Measurements from ENCODE around the gene CASQ2.
A peak's percentile ranks its signal among the peaks of the same experiment; 100 is the strongest.

The CASQ2 gene

DNA sequence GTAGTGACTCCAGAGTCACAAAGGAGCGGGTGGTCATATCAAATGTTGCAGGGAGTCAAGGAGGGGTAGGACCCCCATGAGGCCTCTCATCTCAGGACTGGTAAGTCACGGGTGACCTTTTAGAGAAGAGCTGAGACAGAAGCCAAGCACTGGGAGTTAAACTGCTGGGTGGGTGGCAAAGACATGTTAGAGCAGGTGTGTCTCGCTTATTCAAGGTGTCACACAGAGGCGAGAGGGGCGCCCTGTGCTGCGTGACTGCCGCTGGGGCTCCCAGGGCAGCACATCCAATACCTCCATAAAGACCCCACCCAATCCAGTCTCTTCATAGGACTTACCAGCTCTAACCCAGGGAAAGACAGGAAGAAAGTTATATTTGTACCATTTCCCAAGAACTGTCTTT, 15.2 kb downstream of the CASQ2 start:
- TF ChIP-seq Cebpa-rat (IDR thresholded peaks at IDR 0.05): no peak
- Histone ChIP-seq H3K4me3 (no peak overlapping the region), H3K9ac (no peak overlapping the region), H4K20me1 (no peaks in the 10 kb centered on the region), H3K27ac (no peak overlapping the region), H3K36me3 (no peaks in the 10 kb centered on the region), H3K9me3 (replicated peaks in 1 of 11) (0 out of 22 replicates have a peak, but pooled peaks cover 0 to 6% (median 0%) of the 10 kb centered on the region in 11 experiments), H3K27me3 (no peaks in the 10 kb centered on the region), H3K4me2 (no peak overlapping the region), H3K4me1 (no peaks in the 10 kb centered on the region)

DNA sequence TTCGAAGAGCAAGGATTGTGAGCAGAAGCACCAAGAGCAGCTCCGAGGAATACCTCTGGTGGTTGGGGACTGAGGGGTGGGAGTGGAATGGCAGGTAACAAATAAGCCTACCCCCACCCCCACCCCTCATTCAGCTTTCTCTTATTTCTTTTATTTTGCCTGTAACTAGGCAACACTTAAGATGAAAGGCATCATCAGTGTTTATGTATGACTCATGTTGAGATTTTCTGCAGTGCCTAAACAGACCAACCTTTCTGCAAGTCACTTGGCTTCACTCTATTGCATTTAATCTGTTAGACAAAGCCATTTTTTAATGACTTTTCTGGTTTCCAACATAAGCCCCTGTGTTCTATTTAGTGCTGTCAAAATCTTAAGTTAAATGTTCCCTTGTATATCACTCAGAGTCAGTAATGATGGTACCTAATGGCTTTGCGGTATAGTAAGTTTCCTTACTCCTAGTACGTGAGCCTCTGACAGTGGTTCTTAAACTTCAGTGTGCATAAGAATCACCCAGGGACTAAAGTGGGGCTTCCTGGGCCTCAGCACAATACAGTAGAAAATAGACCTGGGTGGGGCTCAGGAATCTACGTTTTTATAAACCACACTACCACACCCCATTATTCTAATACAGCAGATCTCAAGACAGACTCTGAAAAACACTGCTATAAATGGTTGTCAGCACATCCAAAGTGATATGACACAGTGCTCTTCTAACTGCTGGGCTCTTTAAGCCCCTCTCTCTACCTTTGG, 19.9 kb downstream of the CASQ2 start:
- H3K27me3 ChIP-seq: no peaks in the 10 kb centered on the region
- H3K4me3 ChIP-seq: no peak overlapping the region
- H3K36me3 ChIP-seq: no peaks in the 10 kb centered on the region
- H3K9ac ChIP-seq: no peak overlapping the region
- H4K20me1 ChIP-seq: no peaks in the 10 kb centered on the region
- no peaks in the 10 kb centered on the region for H3K4me1 ChIP-seq
- H3K4me2 ChIP-seq: no peak overlapping the region
- H3K27ac ChIP-seq: no peak overlapping the region
- 0 out of 22 replicates have a peak, but pooled peaks cover 0 to 6% (median 0%) of the 10 kb centered on the region in 11 experiments for H3K9me3 ChIP-seq (replicated peaks in 1 of 11)
- no peak for TF ChIP-seq Cebpa-rat (IDR thresholded peaks at IDR 0.05)

- no peaks in the 10 kb centered on the region for H4K20me1 ChIP-seq
- no peak overlapping the region for H3K27ac ChIP-seq
- 0 out of 22 replicates have a peak, but pooled peaks cover 0 to 6% (median 0%) of the 10 kb centered on the region in 11 experiments for H3K9me3 ChIP-seq (replicated peaks in 1 of 11)
- H3K27me3 ChIP-seq: no peaks in the 10 kb centered on the region
- H3K4me3 ChIP-seq: no peak overlapping the region
- H3K9ac ChIP-seq: no peak overlapping the region
- H3K36me3 ChIP-seq: no peaks in the 10 kb centered on the region
- H3K4me2 ChIP-seq: no peak overlapping the region
- TF ChIP-seq Cebpa-rat (IDR thresholded peaks at IDR 0.05): no peak
- no peaks in the 10 kb centered on the region for H3K4me1 ChIP-seq
These were observed 22.4 kb downstream of the CASQ2 start for GRCh38 chr1:115746021-115746690.

DNA sequence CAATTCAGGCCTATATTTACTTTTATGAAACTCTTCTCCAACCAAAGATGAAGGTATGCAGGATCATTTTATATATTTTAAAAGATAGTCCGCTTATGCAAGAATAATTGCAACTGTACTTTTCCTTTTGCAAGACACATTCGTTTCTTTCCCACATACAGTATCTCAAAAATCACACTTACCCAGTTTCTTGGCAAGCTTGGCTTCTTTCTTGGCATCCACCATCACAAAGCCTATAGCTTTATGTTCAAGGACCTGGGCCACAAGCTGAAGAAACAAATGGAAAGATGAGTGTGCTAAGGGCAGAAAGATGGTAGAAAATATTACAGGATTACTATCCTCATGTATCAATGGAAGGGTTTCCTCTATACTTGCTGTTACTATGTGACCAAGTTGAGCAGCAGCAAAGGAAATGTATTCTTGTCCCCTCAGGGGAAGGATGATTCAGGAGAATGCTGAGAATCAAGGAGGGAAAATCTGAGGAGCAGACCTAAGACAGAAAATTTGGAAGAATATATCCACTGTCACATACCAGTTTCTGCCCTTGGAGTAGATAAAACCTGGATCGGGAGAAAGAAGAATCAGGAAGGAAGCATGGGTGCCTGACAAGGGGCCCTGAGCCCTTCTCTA, 23.8 kb downstream of the CASQ2 start:
- no peaks in the 10 kb centered on the region for H3K36me3 ChIP-seq
- 0 out of 22 replicates have a peak, but pooled peaks cover 0 to 4% (median 0%) of the 10 kb centered on the region in 11 experiments for H3K9me3 ChIP-seq (replicated peaks in 1 of 11)
- TF ChIP-seq Cebpa-rat (IDR thresholded peaks at IDR 0.05): no peak
- no peaks in the 10 kb centered on the region for H3K4me1 ChIP-seq
- no peak overlapping the region for H3K9ac ChIP-seq
- no peak overlapping the region for H3K4me3 ChIP-seq
- H4K20me1 ChIP-seq: no peaks in the 10 kb centered on the region
- H3K4me2 ChIP-seq: no peak overlapping the region
- no peak overlapping the region for H3K27ac ChIP-seq
- no peaks in the 10 kb centered on the region for H3K27me3 ChIP-seq

DNA sequence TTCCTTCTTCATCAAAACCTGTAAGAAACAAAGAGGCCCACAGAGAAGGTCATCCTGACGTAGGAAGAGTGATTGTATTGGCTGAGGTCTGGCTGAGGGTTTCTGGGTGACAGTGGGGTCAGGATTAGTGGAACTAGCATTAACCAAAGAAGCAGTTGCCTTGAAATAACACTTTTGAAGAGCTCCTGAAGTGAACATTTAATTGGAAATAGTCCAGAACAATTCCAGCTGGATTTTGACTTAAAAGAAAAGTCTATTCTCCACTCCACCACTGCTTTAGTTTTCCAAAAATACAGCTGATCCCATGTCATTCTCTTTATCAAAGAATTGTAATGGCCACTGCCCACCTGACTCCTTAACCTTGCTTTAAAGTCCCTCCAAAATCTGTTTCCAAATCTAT, 27.7 kb downstream of the CASQ2 start:
- no peak overlapping the region for H3K4me3 ChIP-seq
- no peak for TF ChIP-seq Cebpa-rat (IDR thresholded peaks at IDR 0.05)
- H3K36me3 ChIP-seq: no peaks in the 10 kb centered on the region
- no peaks in the 10 kb centered on the region for H4K20me1 ChIP-seq
- no peak overlapping the region for H3K9ac ChIP-seq
- H3K27me3 ChIP-seq: no peaks in the 10 kb centered on the region
- H3K4me2 ChIP-seq: no peak overlapping the region
- H3K4me1 ChIP-seq: peaks cover 0 to 12% (median 8%) of the 10 kb centered on the region in 10 experiments; a peak in 13 of 20 replicates
- no peak overlapping the region for H3K27ac ChIP-seq
- H3K9me3 ChIP-seq (replicated peaks in 1 of 11): no peaks in the 10 kb centered on the region

GRCh38 chr1:115732316-115732715, 36.2 kb downstream of the CASQ2 start:
- Histone ChIP-seq H3K9ac (no peak overlapping the region), H3K36me3 (no peaks in the 10 kb centered on the region), H3K27me3 (no peaks in the 10 kb centered on the region), H3K9me3 (replicated peaks in 1 of 11) (no peaks in the 10 kb centered on the region), H4K20me1 (no peaks in the 10 kb centered on the region), H3K4me3 (no peak overlapping the region), H3K4me2 (peak overlapping the region in 7 of 11 experiments; percentile 9 to 77 (median 50); a peak in 12 of 22 replicates), H3K27ac (no peak overlapping the region), H3K4me1 (peaks cover 15 to 59% (median 42%) of the 10 kb centered on the region in 10 experiments)
- no peak for TF ChIP-seq Cebpa-rat (IDR thresholded peaks at IDR 0.05)

GRCh38 chr1:115729756-115730155, 38.8 kb downstream of the CASQ2 start:
- Histone ChIP-seq H3K4me3 (no peak overlapping the region; a peak in 1 of 20 replicates), H3K9ac (no peak overlapping the region), H3K27me3 (no peaks in the 10 kb centered on the region), H3K4me2 (peak overlapping the region; percentile 47 to 77 (median 58)), H3K4me1 (peaks cover 15 to 74% (median 43%) of the 10 kb centered on the region in 10 experiments), H3K36me3 (no peaks in the 10 kb centered on the region), H3K9me3 (replicated peaks in 1 of 11) (no peaks in the 10 kb centered on the region), H3K27ac (peak overlapping the region in 5 of 11 experiments; percentile 4 to 72 (median 32); a peak in 6 of 22 replicates), H4K20me1 (no peaks in the 10 kb centered on the region)
- TF ChIP-seq Cebpa-rat (IDR thresholded peaks at IDR 0.05): no peak

- Histone ChIP-seq H3K9ac (0 out of 22 replicates have a peak overlapping the region, but pooled peaks of 1 of the 11 experiments have one; percentile 0), H3K27ac (peak overlapping the region in 7 of 11 experiments; percentile 18 to 72 (median 30); a peak in 11 of 22 replicates), H3K27me3 (no peaks in the 10 kb centered on the region), H3K36me3 (no peaks in the 10 kb centered on the region), H4K20me1 (no peaks in the 10 kb centered on the region), H3K9me3 (replicated peaks in 1 of 11) (no peaks in the 10 kb centered on the region), H3K4me3 (no peak overlapping the region), H3K4me1 (peaks cover 15 to 74% (median 43%) of the 10 kb centered on the region in 10 experiments), H3K4me2 (peak overlapping the region in 5 of 11 experiments; percentile 43 to 71 (median 58); a peak in 8 of 22 replicates)
- no peak for TF ChIP-seq Cebpa-rat (IDR thresholded peaks at IDR 0.05)
These were observed 40.2 kb downstream of the CASQ2 start for GRCh38 chr1:115728341-115728740.

GRCh38 chr1:115727706-115728249, 40.7 kb downstream of the CASQ2 start:
- TF ChIP-seq Cebpa-rat (IDR thresholded peaks at IDR 0.05): peak in 10 of 11 experiments; percentile 39 to 76 (median 62); a peak in 12 of 22 replicates
- peak overlapping the region in 6 of 11 experiments; percentile 23 to 71 (median 56); a peak in 12 of 22 replicates for H3K4me2 ChIP-seq
- peak overlapping the region in 8 of 11 experiments; percentile 16 to 72 (median 56); a peak in 15 of 22 replicates for H3K27ac ChIP-seq
- no peaks in the 10 kb centered on the region for H3K27me3 ChIP-seq
- peaks cover 15 to 70% (median 43%) of the 10 kb centered on the region in 10 experiments for H3K4me1 ChIP-seq
- no peaks in the 10 kb centered on the region for H3K9me3 ChIP-seq (replicated peaks in 1 of 11)
- no peak overlapping the region for H3K4me3 ChIP-seq
- peak overlapping the region in 2 of 11 experiments; percentile 25 to 36; a peak in 3 of 22 replicates for H3K9ac ChIP-seq
- no peaks in the 10 kb centered on the region for H4K20me1 ChIP-seq
- no peaks in the 10 kb centered on the region for H3K36me3 ChIP-seq
